Spleen (tissue), 11 donors: ENCODE results near the gene FBXO17. TPM values are rescaled to one million over a fixed set of nuclear protein-coding genes. Genes with fewer than 3 reads are reported as not detected.

Source experiments
- DNase-seq: peaks from one replicate; pipeline ENCODE4 v3.0.0-alpha.2; 2020
- H3K27ac ChIP-seq, 8 donors: fragments of 200-600 bp; sonication (generic) in 7 of 8; 1 replicate in 4 of 8; 2 replicates in 4 of 8; pipeline versions ENCODE4 v1.5.0 to v1.8.0; 2016 to 2021; ENCODE audit warnings: inconsistent platforms in 4 of 8, mild to moderate bottlenecking in 4 of 8, moderate library complexity in 1 of 8
- H3K27me3 ChIP-seq, 7 donors: fragments of 200-600 bp; sonication (generic) in 6 of 7; replicated peaks in 1 of 7; 1 replicate in 4 of 7; 2 replicates in 3 of 7; pipeline versions ENCODE4 v1.5.0 to v1.8.0; 2016 to 2021; ENCODE audit warnings: inconsistent platforms in 3 of 7, mild to moderate bottlenecking in 1 of 7
- H3K36me3 ChIP-seq, 6 donors: fragments of 200-600 bp; sonication (generic) in 5 of 6; 1 replicate in 4 of 6; 2 replicates in 2 of 6; pipeline versions ENCODE4 v1.5.0 to v1.8.0; 2016 to 2021; ENCODE audit warnings: inconsistent platforms in 2 of 6
- H3K4me1 ChIP-seq, 6 donors: fragments of 200-600 bp; sonication (generic) in 5 of 6; 1 replicate in 3 of 6; 2 replicates in 3 of 6; pipeline versions ENCODE4 v1.5.0 to v1.8.0; 2016 to 2021; ENCODE audit warnings: inconsistent platforms in 3 of 6
- H3K4me3 ChIP-seq, 8 donors: fragments of 200-600 bp; sonication (generic) in 7 of 8; 1 replicate in 4 of 8; 2 replicates in 4 of 8; pipeline versions ENCODE4 v1.5.0 to v1.8.0; 2016 to 2021; ENCODE audit warnings: inconsistent platforms in 4 of 8, mild to moderate bottlenecking in 4 of 8, moderate library complexity in 2 of 8
- H3K9me3 ChIP-seq, 8 donors: fragments of 200-600 bp; sonication (generic) in 7 of 8; 1 replicate in 4 of 8; 2 replicates in 4 of 8; pipeline versions ENCODE4 v1.5.0 to v1.8.0; 2016 to 2021; ENCODE audit warnings: inconsistent platforms in 4 of 8
- POLR2A ChIP-seq, 3 donors: fragments of 450-650 bp; IDR thresholded peaks; one replicate each; pipeline ENCODE4 v1.5.1; 2017; ENCODE audit warnings: antibody characterized with exemption in 3 of 3, mild to moderate bottlenecking in 1 of 3
- POLR2AphosphoS5 ChIP-seq, 3 donors: sonication (generic); formaldehyde crosslinking; IDR thresholded peaks; one replicate each; pipeline ENCODE4 v1.5.1; 2017; ENCODE audit warnings: antibody characterized with exemption in 3 of 3
- WGBS, 5 donors: extraction: QIAGEN DNeasy Blood & Tissue Kit in 3 of 5; methylation state at CpG; one replicate each; pipeline versions ENCODE4 v1.1.5 to v1.1.7; 2013 to 2018; 5-methylcytosine and 5-hydroxymethylcytosine counted together
- intact Hi-C: fragments of 100-400 bp; cut with DNase I; formaldehyde crosslinking; loops from one replicate; pipeline ENCODE4 v1.15.0; 2023; ENCODE audit warnings: low total_unique reads
- polyA plus RNA-seq, 3 donors: library from polyadenylated mRNA; stranded (reverse); fragments of 200-250 nt; gene quantifications; one replicate each; pipeline ENCODE4 v1.2.1, GENCODE V29; 2013
- total RNA-seq, 7 donors: library from RNA; depleted of rRNA in 3 of 7; stranded (reverse); fragments of >200 nt in 3 of 7; fragmentation: NEBNext Ultra II Directional in 4 of 7; extraction: Animal tissue kit (Norgen Biotek cat#: 25700) in 4 of 7; gene quantifications; one replicate each; pipeline versions ENCODE4 v1.1.0 to v1.2.1, GENCODE V29; 2016 to 2021
- TF ChIP-seq, protein P1 (sequence below), 11 experiments: fragments of 200-600 bp in 7 of 11; fragments of 450-650 bp in 4 of 11; sonication (generic) in 4 of 11; IDR thresholded peaks in 8 of 11; conservative IDR thresholded peaks in 3 of 11; 1 replicate in 7 of 11; 2 replicates in 4 of 11; pipeline versions ENCODE4 v1.4.0 to v1.8.0; 2016 to 2021; ENCODE audit warnings: antibody characterized with exemption in 11 of 11, inconsistent platforms in 4 of 11, mild to moderate bottlenecking in 1 of 11
- donor health status: healthy with polysubstance abuse.
- donor health status: DM: no; HTN: no; CAD: no; lungs with moderate emphysema.
- donor health status: DM: no; HTN: no; CAD: no.
- donor health status: Bipolar disorder and iron deficiency.
- donor health status: healthy.
- donor health status: DM: no; HTN: no; CAD: no.
- donor health status: DM: yes; HTN: yes; CAD: no.

FBXO17 gene
- total and polyA plus RNA-seq, 10 donors: 0.91 to 7.7 (median 4.9) TPM

DNA sequence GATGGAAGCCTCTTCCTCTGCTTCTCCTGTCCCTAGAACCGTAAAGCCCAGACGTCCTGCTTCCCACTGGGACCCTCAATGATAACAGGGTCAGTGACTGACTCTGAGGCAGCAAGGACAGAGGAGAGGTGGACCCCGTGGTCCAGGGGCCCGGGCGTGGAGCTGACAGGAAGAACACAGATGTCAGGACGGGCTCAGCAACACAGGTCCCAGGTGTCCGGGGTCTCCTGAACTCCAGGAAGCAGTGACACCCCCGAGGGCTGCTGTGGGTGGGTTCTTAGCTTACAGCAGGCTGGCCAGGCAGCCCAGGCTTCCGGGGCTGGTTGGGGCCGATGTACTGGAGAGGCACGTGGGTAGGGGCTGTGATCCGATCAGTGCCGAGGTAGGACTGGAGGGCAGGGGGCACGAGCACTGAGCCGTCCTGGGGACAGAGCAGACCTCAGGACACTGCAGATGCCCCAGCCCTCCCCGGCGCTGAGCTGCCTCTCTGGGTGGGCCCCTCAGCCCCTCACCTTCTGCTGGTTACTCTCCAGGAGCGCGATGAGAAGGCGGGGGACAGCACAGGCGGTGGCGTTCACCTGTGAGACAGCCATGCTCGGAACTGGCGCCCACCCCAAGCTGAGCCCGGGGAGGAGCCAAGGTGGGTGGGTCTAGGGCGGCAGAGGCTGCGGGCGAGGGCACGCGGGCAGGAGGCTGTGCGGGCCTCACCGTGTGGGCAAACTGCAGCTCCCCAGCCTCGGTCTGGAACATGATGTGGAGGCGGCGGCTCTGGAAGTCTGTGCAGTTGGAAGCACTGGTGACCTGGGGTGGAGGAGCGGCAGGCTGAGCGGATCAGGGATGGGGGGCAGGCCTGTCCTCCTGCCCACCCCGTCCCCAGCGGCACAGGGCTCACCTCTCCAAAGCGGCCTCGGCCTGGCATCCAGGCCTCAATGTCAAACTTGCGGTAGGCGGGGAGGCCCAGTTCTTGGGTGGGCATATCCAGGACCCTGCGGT, 59.9 kb downstream of the FBXO17 start:
- no peaks in the 10 kb centered on the region for H3K9me3 ChIP-seq
- peaks cover 0 to 21% (median 0%) of the 10 kb centered on the region in 6 donors for H3K36me3 ChIP-seq
- H3K4me3 ChIP-seq: no peak overlapping the region
- 90 to 95% (median 93%) methylated on average over 38 to 44 of the region's 44 CpGs for WGBS, 5 donors
- H3K27me3 ChIP-seq: peaks cover 0 to 16% (median 4%) of the 10 kb centered on the region in 7 donors
- TF ChIP-seq, protein P1, sequence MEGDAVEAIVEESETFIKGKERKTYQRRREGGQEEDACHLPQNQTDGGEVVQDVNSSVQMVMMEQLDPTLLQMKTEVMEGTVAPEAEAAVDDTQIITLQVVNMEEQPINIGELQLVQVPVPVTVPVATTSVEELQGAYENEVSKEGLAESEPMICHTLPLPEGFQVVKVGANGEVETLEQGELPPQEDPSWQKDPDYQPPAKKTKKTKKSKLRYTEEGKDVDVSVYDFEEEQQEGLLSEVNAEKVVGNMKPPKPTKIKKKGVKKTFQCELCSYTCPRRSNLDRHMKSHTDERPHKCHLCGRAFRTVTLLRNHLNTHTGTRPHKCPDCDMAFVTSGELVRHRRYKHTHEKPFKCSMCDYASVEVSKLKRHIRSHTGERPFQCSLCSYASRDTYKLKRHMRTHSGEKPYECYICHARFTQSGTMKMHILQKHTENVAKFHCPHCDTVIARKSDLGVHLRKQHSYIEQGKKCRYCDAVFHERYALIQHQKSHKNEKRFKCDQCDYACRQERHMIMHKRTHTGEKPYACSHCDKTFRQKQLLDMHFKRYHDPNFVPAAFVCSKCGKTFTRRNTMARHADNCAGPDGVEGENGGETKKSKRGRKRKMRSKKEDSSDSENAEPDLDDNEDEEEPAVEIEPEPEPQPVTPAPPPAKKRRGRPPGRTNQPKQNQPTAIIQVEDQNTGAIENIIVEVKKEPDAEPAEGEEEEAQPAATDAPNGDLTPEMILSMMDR (IDR thresholded peaks at IDR 0.05 in 8 of 11, conservative IDR thresholded peaks at IDR 0.05 in 3 of 11): no peak
- TF ChIP-seq POLR2AphosphoS5 (IDR thresholded peaks at IDR 0.05): peak in 2 of 3 donors; percentile 6 to 33
- intact Hi-C loops: no loop called here
- H3K27ac ChIP-seq: no peak overlapping the region
- DNase-seq: peak; percentile 70
- peaks cover 0 to 3% (median 0%) of the 10 kb centered on the region in 6 donors for H3K4me1 ChIP-seq

DNA sequence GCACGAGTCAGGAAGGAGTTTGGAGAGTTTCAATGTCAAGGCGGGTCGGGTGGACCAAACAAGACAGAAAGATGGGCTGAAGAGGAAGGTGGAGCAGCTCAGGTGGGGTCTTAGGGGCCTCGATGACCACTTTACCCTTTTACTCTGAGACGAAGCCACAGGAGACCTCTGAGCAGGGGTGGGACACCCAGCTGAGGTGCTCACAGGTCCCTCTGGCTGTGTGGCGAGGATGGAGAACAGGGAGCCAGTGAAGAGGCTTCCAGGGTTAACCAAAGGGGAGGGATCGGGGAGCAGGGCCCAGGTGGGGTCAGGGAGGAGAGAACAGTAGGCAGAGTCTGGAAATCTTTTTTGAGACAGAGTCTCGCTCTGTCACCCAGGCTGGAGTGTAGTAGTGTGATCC, 61.6 kb downstream of the FBXO17 start:
- peaks cover 0 to 19% (median 4%) of the 10 kb centered on the region in 7 donors for H3K27me3 ChIP-seq
- 91 to 98% (median 93%) methylated on average over 8 of the region's 8 CpGs for WGBS, 5 donors
- peaks cover 0 to 22% (median under 1%) of the 10 kb centered on the region in 6 donors for H3K36me3 ChIP-seq
- H3K9me3 ChIP-seq: no peaks in the 10 kb centered on the region
- TF ChIP-seq, protein P1 (IDR thresholded peaks at IDR 0.05 in 8 of 11, conservative IDR thresholded peaks at IDR 0.05 in 3 of 11): no peak
- TF ChIP-seq POLR2A (IDR thresholded peaks at IDR 0.05): no peak
- no peak for TF ChIP-seq POLR2AphosphoS5 (IDR thresholded peaks at IDR 0.05)
- intact Hi-C loops: no loop called here
- no peak overlapping the region for H3K27ac ChIP-seq
- peaks cover 0 to 3% (median 0%) of the 10 kb centered on the region in 6 donors for H3K4me1 ChIP-seq
- DNase-seq: peak; percentile 47
- no peak overlapping the region for H3K4me3 ChIP-seq

DNA sequence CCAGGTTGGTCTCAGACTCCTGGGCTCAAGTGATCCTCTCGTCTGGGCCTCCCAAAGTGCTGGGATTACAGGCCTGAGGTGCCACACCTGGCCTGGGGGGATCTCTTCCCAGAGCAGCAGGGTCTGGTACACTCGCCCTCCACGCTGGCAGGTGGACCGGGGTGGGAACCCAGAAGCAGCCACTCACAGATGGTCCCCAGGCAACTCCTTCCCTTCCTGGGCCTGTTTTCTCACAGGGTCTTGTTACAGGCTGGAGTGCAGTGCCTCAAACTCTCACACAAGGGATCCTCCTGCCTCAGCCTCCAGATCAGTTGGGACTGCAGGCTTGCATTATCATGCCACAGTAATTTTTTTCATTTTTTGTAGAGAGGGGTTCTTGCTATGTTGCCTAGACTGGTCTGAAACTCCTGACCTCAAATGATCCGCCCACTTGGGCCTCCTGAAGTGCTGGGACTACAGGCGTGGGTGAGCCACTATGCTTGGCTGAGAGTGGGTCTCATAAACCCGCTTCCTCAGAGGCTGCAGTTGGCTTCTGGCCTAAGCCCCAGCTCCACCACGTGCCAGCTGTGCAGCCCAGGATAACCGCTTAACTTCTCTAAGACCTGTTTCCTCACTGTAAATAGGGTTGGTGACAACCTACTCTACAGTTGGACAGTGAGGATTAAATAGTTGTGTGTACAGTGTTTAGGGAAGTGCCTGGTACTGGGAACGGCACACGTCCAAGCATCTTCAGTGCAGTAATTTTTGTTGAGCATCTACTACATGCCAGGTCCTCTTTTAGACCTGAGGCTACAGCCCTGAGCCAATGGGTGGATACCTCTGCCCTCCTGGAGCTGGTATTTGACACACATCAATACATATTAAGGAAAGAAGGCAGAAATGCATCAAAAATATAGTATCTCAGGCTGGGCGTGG, 62.7 kb downstream of the FBXO17 start:
- TF ChIP-seq POLR2AphosphoS5 (IDR thresholded peaks at IDR 0.05) (no peak), POLR2A (IDR thresholded peaks at IDR 0.05) (no peak)
- TF ChIP-seq, protein P1 (IDR thresholded peaks at IDR 0.05 in 8 of 11, conservative IDR thresholded peaks at IDR 0.05 in 3 of 11): no peak
- Histone ChIP-seq H3K27me3 (peaks cover 0 to 19% (median 4%) of the 10 kb centered on the region in 7 donors), H3K9me3 (no peaks in the 10 kb centered on the region), H3K4me1 (peaks cover 0 to 1% (median 0%) of the 10 kb centered on the region in 6 donors), H3K36me3 (peaks cover 0 to 33% (median 9%) of the 10 kb centered on the region in 6 donors), H3K27ac (no peak overlapping the region), H3K4me3 (no peak overlapping the region)
- WGBS, 5 donors: 58 to 77% (median 67%) methylated on average over 10 to 12 of the region's 12 CpGs
- intact Hi-C loops: no loop called here
- no peak for DNase-seq
